H1 (cell line): ENCODE results near the gene EYA4. TPM values are rescaled to one million over a fixed set of nuclear protein-coding genes. Genes with fewer than 3 reads are reported as not detected.

Experiments
- CHD7 ChIP-seq: fragments of 300-600 bp; sonication (generic); IDR thresholded peaks from 2 replicates; pipeline ENCODE4 v1.7.1; 2012; ENCODE audit warnings: low read length, moderate library complexity, mild to moderate bottlenecking, inconsistent platforms; ENCODE audit not compliant: insufficient replicate concordance
- CTBP2 ChIP-seq: IDR thresholded peaks from 2 replicates; pipeline ENCODE4 v1.7.0; 2011; ENCODE audit warnings: borderline replicate concordance, mild to moderate bottlenecking, moderate library complexity, mixed read lengths, low read length; ENCODE audit not compliant: insufficient read depth, insufficient read length
- GTF2F1 ChIP-seq: IDR thresholded peaks from 2 replicates; pipeline ENCODE4 v1.6.1; 2012; ENCODE audit warnings: low read depth, low read length, improper control_type of control experiment, borderline replicate concordance
- HDAC6 ChIP-seq: IDR thresholded peaks from one replicate; pipeline ENCODE4 v1.7.1; 2012; ENCODE audit warnings: low read depth, mild to moderate bottlenecking, inconsistent platforms, low read length, moderate library complexity
- JUND ChIP-seq: IDR thresholded peaks from 2 replicates; pipeline ENCODE4 v1.6.1; 2011; ENCODE audit warnings: mild to moderate bottlenecking, improper control_type of control experiment, low read length
- MAFK ChIP-seq: IDR thresholded peaks from 2 replicates; pipeline ENCODE4 v1.6.1; 2012; ENCODE audit warnings: low read depth, mild to moderate bottlenecking, improper control_type of control experiment, low read length
- NANOG ChIP-seq: IDR thresholded peaks from 2 replicates; pipeline ENCODE4 v1.6.1; 2011; ENCODE audit warnings: low read length, low read depth, mild to moderate bottlenecking, inconsistent platforms; ENCODE audit not compliant: insufficient read depth, poor library complexity, severe bottlenecking
- NRF1 ChIP-seq: IDR thresholded peaks from 2 replicates; pipeline ENCODE4 v1.6.1; 2011; ENCODE audit warnings: mild to moderate bottlenecking, low read depth, low read length, improper control_type of control experiment
- RFX5 ChIP-seq: IDR thresholded peaks from 2 replicates; pipeline ENCODE4 v1.6.1; 2011; ENCODE audit warnings: low read depth, low read length, improper control_type of control experiment, borderline replicate concordance
- RNF2 ChIP-seq: fragments of 200-900, 300-1000 bp; sonication (generic); IDR thresholded peaks from 2 replicates; pipeline ENCODE4 v1.7.1; 2016; ENCODE audit warnings: borderline replicate concordance, low read depth, mild to moderate bottlenecking, antibody characterized with exemption, low read length; ENCODE audit not compliant: poor library complexity, severe bottlenecking; ENCODE audit errors: missing control alignments
- SIX5 ChIP-seq: IDR thresholded peaks from 2 replicates; pipeline ENCODE4 v1.6.1; 2011; ENCODE audit warnings: mild to moderate bottlenecking, low read depth, low read length
- TEAD4 ChIP-seq: IDR thresholded peaks from 2 replicates; pipeline ENCODE4 v1.6.1; 2012; ENCODE audit warnings: low read depth, low read length, inconsistent platforms, mixed read lengths
- polyA plus RNA-seq, 7 experiments: library from polyadenylated mRNA; depleted of rRNA in 3 of 7; stranded (reverse) in 5 of 7; unstranded in 2 of 7; fragments of >200 nt in 5 of 7; fragments of 200-250 nt in 2 of 7; gene quantifications; 1 replicate in 5 of 7; 2 replicates in 1 of 7; 4 replicates in 1 of 7; pipeline versions ENCODE4 v1.2.1 to v1.2.3, GENCODE V29; 2011 to 2013; ENCODE audit warnings: missing spikeins in 2 of 7, mixed read lengths in 2 of 7
- total RNA-seq: library from RNA; stranded (reverse); fragmentation: NEBNext Ultra II Directional; extraction: Animal tissue kit (Norgen Biotek cat#: 25700); gene quantifications from 2 replicates; pipeline ENCODE4 v1.2.1, GENCODE V29; 2021

The EYA4 gene
- total and polyA plus RNA-seq, 2 of the 8 experiments (the other 6 are each of a cell fraction or from before 2014, with no cell fraction given), result 0.06 to 0.17 TPM

GRCh38 chr6:133436652-133437051 is 195.5 kb downstream of the EYA4 start (continued):
- TF ChIP-seq CHD7, result no peak
- TF ChIP-seq MAFK, result no peak
- TF ChIP-seq TEAD4, result no peak
- no peak for TF ChIP-seq CTBP2
- TF ChIP-seq RNF2, result no peak
- TF ChIP-seq RFX5, result no peak
- TF ChIP-seq NRF1, result no peak
- TF ChIP-seq NANOG, result no peak
- no peak for TF ChIP-seq JUND
- TF ChIP-seq GTF2F1, result no peak
- TF ChIP-seq HDAC6, result no peak
- TF ChIP-seq SIX5, result no peak
